GM19397 (cell line): ENCODE data around the gene NBL1.

Source experiments
- ATAC-seq: cut with Tn5 transposase; IDR thresholded peaks from one replicate; pipeline ENCODE4 v1.9.1; 2021; ENCODE audit warnings: mild to moderate bottlenecking, moderate library complexity; ENCODE audit not compliant: unreplicated experiment

The NBL1 gene

DNA sequence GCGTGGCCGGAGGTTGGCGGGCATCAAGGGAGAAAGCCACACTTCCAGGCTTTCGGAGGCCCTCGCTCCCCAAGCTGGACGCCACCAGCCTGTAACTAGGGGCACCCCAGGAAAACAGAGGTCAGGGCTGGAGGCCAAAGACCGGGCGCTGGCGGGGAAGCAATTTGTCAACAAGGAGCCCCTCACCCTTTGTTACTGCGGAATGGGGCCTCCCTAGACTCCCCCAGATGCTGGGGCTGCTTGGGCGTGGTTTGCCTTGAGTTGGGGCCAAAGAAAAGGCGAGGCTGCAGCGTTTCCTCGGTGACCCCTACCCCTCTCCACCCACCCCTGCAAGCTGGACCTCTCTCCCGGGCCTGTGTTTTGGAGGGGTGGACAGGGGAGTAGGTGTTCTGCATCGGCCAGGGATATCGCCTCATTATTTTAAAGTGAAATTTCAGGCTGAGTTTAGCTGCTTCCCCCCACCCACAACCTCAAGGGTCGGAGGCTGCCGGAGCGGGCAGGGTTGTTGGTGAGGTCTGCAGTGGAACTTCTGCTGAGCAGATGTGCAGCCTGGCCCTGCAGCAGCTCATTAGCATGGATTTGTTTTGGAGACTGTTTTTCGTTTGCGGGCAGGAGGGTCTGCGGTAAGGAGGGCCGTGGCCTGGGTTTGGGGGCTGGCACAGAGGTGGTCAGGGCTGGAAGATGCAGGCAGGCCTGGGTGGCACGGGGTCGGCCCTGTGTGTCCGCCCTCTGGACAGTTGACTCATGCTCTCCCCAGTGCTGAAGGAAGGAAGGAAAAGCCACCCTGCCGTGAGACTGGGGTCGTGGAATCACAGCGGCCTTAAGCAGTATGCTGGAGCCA, 1.5 kb downstream of the NBL1 start:
- ATAC-seq, result no peak

DNA sequence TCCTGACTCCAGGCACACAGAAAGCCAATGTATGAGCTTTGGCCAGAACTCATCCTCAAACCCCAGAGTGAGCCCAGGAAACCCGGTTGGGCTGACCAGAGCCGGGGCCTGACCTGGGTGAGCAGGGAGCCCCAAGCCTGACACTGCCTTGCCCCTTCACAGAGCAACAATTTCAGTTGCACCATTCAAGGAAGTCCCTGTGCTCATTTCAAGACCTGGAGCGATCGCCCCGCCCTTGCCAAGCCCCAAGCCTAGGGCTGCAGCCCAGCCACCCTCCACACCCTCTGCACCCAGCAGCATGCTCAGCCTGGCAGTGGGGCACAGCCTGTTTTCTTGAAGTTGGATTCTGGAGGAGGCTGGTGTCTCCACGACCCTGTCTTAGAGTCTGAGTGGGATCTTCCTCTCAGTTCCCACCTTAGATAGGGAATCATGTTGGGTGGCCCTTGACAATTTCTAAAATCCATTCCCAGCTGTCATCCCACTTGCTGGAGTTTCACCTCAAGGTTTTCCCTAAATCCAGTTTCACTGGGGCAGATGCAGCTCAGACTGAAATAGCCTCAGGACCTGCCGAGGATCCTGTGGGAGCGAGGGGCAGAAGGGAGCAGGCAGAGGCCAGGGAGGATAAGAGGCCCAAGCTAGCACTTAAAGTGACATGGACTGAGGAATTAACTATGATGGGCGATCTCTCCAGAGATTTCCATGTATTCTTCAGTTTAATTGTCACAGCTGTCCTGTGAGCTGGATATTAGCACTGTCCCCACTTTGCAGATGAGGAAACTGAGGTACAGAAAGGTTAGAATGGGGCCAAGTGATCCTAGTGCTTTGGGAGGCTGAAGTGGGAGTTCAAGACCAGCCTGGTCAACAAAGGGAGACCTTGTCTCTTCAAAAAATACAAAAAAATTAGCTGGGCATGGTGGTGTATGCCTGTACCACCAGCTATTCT, 2.5 kb downstream of the NBL1 start:
- no peak for ATAC-seq

- ATAC-seq, result no peak
These were observed 3.5 kb downstream of the NBL1 start for GRCh38 chr1:19647643-19648042.

DNA sequence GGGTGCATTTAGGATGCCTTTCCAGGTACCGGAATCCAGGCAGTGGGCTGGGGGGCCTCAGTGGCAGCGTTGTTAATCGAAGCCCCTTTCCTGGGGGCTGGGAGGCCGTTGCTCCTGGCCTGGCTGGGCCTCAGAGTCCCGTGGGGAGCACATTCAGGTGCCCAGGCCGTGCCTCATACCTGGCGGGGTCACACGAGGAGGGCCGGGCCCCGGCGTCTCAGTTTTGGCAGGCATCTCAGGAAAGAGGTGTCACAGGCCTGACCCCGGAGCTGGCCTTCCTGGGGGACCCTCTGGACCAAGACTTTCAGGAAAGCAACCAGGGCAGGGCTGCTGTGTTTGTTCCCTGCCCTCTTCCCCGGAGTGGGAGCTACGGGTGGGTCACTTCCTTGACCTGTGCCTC, 4.1 kb downstream of the NBL1 start:
- ATAC-seq, result no peak

- no peak for ATAC-seq
These were observed 4.6 kb downstream of the NBL1 start for GRCh38 chr1:19648689-19649088.

- ATAC-seq, result no peak
These were observed 6.5 kb downstream of the NBL1 start for GRCh38 chr1:19650416-19651140.

GRCh38 chr1:19651141-19651737, 7.1 kb downstream of the NBL1 start:
- ATAC-seq, result no peak

GRCh38 chr1:19654386-19654785, 10.3 kb downstream of the NBL1 start:
- no peak for ATAC-seq

- ATAC-seq, result no peak
These were observed 11.0 kb downstream of the NBL1 start for GRCh38 chr1:19654886-19655717.

DNA sequence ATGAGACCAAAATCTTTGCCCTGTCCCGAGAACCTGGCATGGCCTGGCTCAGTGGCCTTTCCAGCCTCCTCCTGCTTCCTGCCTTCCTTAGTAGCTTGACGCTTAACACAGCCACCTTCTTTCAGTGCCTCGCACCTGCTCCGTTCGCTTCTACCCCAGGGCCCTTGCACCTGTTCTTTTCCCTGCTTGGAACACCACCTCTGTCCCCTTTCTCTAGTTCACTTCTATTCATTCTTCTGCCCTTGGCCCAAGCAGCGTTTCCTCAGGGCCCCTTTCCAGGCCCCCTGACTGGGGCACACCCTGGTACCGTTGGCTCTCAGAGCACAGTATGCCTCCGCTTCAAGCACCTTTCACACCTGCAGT, 11.6 kb downstream of the NBL1 start:
- no peak for ATAC-seq

DNA sequence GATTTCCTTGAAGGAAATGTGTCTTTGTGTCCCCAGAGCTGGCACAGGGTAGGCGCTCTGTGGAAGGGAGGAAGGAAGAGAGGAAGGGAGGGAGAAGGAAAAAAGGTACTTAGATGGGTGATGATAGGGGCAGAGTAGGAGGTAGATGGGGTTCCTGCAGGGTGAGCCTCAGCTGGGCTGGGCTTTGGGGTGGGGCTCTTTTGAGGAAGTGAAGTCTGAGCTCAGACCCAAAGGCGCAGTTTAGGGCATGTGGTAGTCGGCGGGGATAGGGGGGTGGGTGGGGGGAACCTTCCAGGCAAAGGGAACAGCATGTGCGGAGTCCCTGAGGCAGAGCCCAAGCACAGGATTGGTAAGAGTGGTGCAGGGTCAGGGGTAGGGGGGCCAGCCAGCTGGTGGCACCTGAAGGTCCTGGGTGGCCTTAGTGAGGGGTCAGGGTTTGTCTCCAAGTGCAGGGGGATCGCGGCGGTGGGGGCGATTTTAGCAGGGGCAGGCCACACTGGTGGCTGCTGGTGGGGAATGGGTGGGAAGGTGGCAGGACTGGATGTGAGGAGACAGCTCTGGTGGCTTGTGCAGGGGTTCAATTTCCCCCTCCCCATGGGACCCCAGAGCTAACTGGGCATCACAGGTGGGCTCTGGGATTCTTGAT, 12.1 kb downstream of the NBL1 start:
- ATAC-seq, result no peak

GRCh38 chr1:19656780-19657466, 12.8 kb downstream of the NBL1 start:
- no peak for ATAC-seq

- no peak for ATAC-seq
These were observed 13.4 kb downstream of the NBL1 start for GRCh38 chr1:19657511-19657910.

GRCh38 chr1:19658186-19658585, 14.1 kb downstream of the NBL1 start:
- no peak for ATAC-seq

GRCh38 chr1:19661721-19662228, 17.7 kb downstream of the NBL1 start:
- no peak for ATAC-seq

DNA sequence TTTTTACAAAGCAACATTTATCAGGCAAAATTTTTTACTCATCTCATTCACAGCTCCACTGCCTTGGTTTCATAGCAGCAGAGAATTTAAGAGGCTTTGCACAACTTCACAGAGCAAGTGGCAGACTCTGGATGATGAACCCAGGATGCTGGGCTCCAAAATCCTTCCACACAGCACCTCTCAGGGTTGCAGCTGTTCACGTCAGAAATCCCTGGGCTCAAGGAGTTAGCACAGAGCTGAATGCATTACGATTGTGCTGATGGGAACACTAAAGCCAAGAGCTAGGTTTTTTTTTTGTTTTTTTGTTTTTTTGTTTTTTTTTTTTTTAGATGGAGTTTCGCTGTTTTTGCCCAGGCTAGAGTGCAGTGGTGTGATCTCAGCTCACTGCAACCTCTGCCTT, 18.2 kb downstream of the NBL1 start:
- no peak for ATAC-seq

- ATAC-seq, result no peak
These were observed 20.5 kb downstream of the NBL1 start, which contains the start of gene HTR6 for GRCh38 chr1:19664453-19665185. Gene HTR6 (plus strand): TSS chr1:19664875. CDS start chr1:19665754, 879 bp downstream.

- ATAC-seq, result no peak
These were observed 21.0 kb downstream of the NBL1 start for GRCh38 chr1:19665186-19665495.
